Ovary (tissue), 9 donors: Measurements from ENCODE around the gene FAM20A. TPM values are rescaled to one million over a fixed set of nuclear protein-coding genes. Genes with fewer than 3 reads are reported as not detected.

Source experiments
- DNase-seq, 5 donors: peaks; one replicate each; pipeline ENCODE4 v3.0.0-alpha.2; 2019 to 2020
- H3K27ac ChIP-seq, 2 donors: fragments of 200-600 bp; one replicate each; pipeline versions ENCODE4 v1.5.1 to v1.8.0; 2019 to 2022
- H3K27me3 ChIP-seq: fragments of 200-600 bp; one replicate; pipeline ENCODE4 v1.8.0; 2022
- H3K36me3 ChIP-seq: fragments of 200-600 bp; sonication (generic); one replicate; pipeline ENCODE4 v1.5.1; 2019
- H3K4me1 ChIP-seq: one replicate; pipeline ENCODE4 v1.8.1; 2013; ENCODE audit warnings: mild to moderate bottlenecking, moderate library complexity; ENCODE audit not compliant: insufficient read depth
- H3K4me3 ChIP-seq: fragments of 200-600 bp; sonication (generic); one replicate; pipeline ENCODE4 v1.5.1; 2017
- H3K9me3 ChIP-seq, 2 donors: fragments of 200-600 bp in 1 of 2; sonication (generic) in 1 of 2; one replicate each; pipeline versions ENCODE4 v1.5.1 to v1.8.1; 2013 to 2019; ENCODE audit warnings: mild to moderate bottlenecking in 1 of 2, moderate library complexity in 1 of 2
- CTCF ChIP-seq, 3 donors: fragments of 450-650 bp in 2 of 3; fragments of 200-600 bp in 1 of 3; IDR thresholded peaks; one replicate each; pipeline versions ENCODE4 v1.5.1 to v1.8.0; 2016 to 2022; ENCODE audit warnings: antibody characterized with exemption in 3 of 3, mild to moderate bottlenecking in 1 of 3
- EP300 ChIP-seq: sonication (generic); formaldehyde crosslinking; IDR thresholded peaks from one replicate; pipeline ENCODE4 v1.6.1; 2017; ENCODE audit warnings: antibody characterized with exemption
- POLR2A ChIP-seq: fragments of 450-650 bp; IDR thresholded peaks from one replicate; pipeline ENCODE4 v1.6.1; 2017; ENCODE audit warnings: antibody characterized with exemption, mild to moderate bottlenecking, moderate library complexity
- WGBS, 3 donors: extraction: QIAGEN DNeasy Blood & Tissue Kit in 1 of 3; methylation state at CpG; one replicate each; pipeline versions ENCODE4 v1.1.5 to v1.1.7; 2013 to 2017; 5-methylcytosine and 5-hydroxymethylcytosine counted together
- intact Hi-C, 4 donors: fragments of 100-400 bp; cut with DNase I; formaldehyde crosslinking; loops; one replicate each; pipeline versions ENCODE4 v1.11.0 to v1.15.1; 2022 to 2023
- polyA plus RNA-seq, 2 donors: library from polyadenylated mRNA; stranded (reverse); fragments of 200-250 nt in 1 of 2; fragments of 350-450 nt in 1 of 2; fragmentation: Illumina TruSeq in 1 of 2; extraction: RNeasy Lipid Tissue Mini Kit (QIAGEN cat#74804) in 1 of 2; gene quantifications; one replicate each; pipeline ENCODE4 v1.2.3, GENCODE V29; 2013 to 2014
- total RNA-seq, 7 donors: library from RNA; depleted of rRNA in 2 of 7; stranded (reverse); fragments of >200 nt in 2 of 7; fragmentation: NEBNext Ultra II Directional in 3 of 7; extraction: Animal tissue kit (Norgen Biotek cat#: 25700) in 3 of 7; gene quantifications; one replicate each; pipeline versions ENCODE4 v1.1.0 to v1.2.4, GENCODE V29; 2016 to 2023
- donor health status: DM: no; HTN: no; CAD: no; lungs with moderate emphysema.
- donor health status: DM: no; HTN: no; CAD: no.
- donor health status: Bipolar disorder and iron deficiency.
- donor health status: DM: yes; HTN: yes; CAD: no.
- donor health status: DM: no; HTN: no; CAD: no.
- donor health status: DM: yes; HTN: yes; CAD: no.

The FAM20A gene
- total and polyA plus RNA-seq, 9 donors: 4.9 to 75.8 (median 19.7) TPM

DNA sequence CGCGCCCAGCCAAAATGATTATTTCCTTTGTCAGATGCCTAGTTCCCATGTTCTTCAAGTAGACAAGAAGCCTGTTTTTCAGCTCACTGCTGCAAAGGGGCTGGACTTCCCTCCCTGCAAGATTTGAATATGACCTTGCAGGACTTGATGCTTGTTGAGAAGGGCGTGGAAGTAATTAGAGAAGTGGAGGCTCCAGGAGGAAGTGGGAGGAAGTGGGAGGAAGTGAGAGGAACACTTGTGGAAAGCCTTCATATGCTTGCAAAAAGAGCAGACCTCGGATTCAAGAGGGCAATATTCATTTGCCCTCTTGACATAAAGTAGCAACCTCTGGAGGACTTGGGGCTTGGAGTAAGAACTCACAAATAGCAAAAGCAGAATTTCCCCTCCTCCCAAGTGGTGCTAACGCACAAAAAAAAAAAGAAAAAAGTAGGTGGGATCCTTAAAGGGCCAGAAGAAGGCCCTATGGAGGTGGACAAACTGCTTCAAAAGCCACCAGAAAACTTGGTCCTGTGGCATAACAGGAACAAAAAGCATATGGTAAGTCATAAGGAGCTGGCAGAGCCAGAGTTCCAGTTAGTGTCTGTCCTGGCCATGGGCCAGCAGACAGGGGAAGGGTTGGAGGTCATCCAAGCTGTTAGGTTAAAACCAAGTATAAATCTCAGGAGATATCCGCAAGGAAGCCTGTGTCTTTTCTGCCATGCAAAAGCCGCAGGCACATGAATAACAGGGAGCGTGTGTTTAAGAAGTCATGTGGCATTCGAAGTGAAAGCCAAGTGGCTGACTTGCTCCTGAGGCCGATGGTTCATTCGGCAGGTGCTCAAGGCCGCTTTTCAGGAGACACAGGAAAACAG, 109.6 kb downstream of the FAM20A start:
- peaks cover 4% of the 10 kb centered on the region for H3K4me1 ChIP-seq
- no peaks in the 10 kb centered on the region for H3K27me3 ChIP-seq
- intact Hi-C loops: no loop called here
- peak in 4 of 5 donors; percentile 47 to 57 (median 50) for DNase-seq
- TF ChIP-seq CTCF (IDR thresholded peaks at IDR 0.05): no peak
- H3K4me3 ChIP-seq: no peak overlapping the region
- WGBS, 3 donors: 31 to 36% (median 33%) methylated on average over 12 of the region's 12 CpGs
- peak overlapping the region in 1 of 2 donors; percentile 16 for H3K27ac ChIP-seq
- H3K9me3 ChIP-seq: no peaks in the 10 kb centered on the region
- no peaks in the 10 kb centered on the region for H3K36me3 ChIP-seq

DNA sequence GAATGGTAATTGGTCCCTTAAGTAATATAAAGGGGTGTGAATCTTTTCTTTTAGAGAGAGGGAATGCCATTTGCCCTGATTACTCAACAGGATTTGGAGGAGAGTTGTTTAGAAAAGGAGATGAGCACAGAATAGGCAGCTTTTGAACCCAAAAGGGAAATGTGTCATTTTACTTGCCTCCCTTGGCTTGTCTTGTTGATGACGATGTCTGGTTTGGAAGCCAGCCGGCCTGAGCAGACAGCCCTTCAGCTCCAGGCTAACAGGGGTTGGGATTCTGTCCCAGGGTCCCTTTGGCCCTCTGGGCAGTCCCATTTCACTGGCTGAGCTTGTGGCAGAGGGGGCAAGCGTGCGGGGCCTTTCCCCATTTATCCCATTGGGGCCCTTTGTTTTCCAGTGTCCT, 111.2 kb downstream of the FAM20A start:
- Histone ChIP-seq H3K4me1 (peaks cover 10% of the 10 kb centered on the region), H3K36me3 (no peaks in the 10 kb centered on the region), H3K27me3 (no peaks in the 10 kb centered on the region), H3K9me3 (no peaks in the 10 kb centered on the region), H3K4me3 (no peak overlapping the region), H3K27ac (no peak overlapping the region)
- TF ChIP-seq CTCF (IDR thresholded peaks at IDR 0.05) (no peak), POLR2A (no peak), EP300 (no peak)
- intact Hi-C loops: no loop called here
- 49 to 80% (median 69%) methylated on average over 4 of the region's 4 CpGs for WGBS, 3 donors
- DNase-seq: no peak

Other genes with a start within 250 kb of the FAM20A start
- gene WIPI1, start 143.9 kb downstream of the FAM20A start, total RNA-seq: 10 to 100 TPM; 15.9 to 36.9 (median 21.3) TPM
- 10 to 100 TPM; 18.9 to 53.3 TPM for gene WIPI1, start 143.9 kb downstream of the FAM20A start, polyA plus RNA-seq
- gene PRKAR1A, start 88.9 kb downstream of the FAM20A start, total RNA-seq: 100 to 1,000 TPM; 221 to 453 (median 375) TPM
- 100 to 1,000 TPM; 137 to 501 TPM for gene PRKAR1A, start 88.9 kb downstream of the FAM20A start, polyA plus RNA-seq